Spinal cord (tissue), 10 donors: ENCODE measurements around the gene FSIP2. TPM values are rescaled to one million over a fixed set of nuclear protein-coding genes. Genes with fewer than 3 reads are reported as not detected.

ENCODE experiments used
- DNase-seq, 6 donors: peaks; one replicate each; pipeline versions ENCODE4 v3.0.0 to v3.0.0-alpha.2; 2013 to 2015; ENCODE audit warnings: low spot score in 6 of 6, low read depth in 4 of 6
- H3K27ac ChIP-seq: one replicate; pipeline ENCODE4 v1.5.1; 2013; ENCODE audit warnings: low read depth, low read length, control low read depth
- H3K27me3 ChIP-seq: one replicate; pipeline ENCODE4 v1.6.1; 2013; ENCODE audit warnings: low read length; ENCODE audit not compliant: control insufficient read depth, insufficient read depth
- H3K36me3 ChIP-seq: one replicate; pipeline ENCODE4 v1.6.1; 2013; ENCODE audit warnings: low read length; ENCODE audit not compliant: control insufficient read depth, insufficient read depth
- H3K4me1 ChIP-seq: one replicate; pipeline ENCODE4 v1.6.1; 2013; ENCODE audit warnings: low read length; ENCODE audit not compliant: control insufficient read depth, insufficient read depth
- H3K4me3 ChIP-seq: one replicate; pipeline ENCODE4 v1.5.1; 2013; ENCODE audit warnings: low read depth, low read length, control low read depth
- H3K9me3 ChIP-seq: one replicate; pipeline ENCODE4 v1.6.1; 2013; ENCODE audit warnings: low read length; ENCODE audit not compliant: control insufficient read depth, insufficient read depth
- WGBS: methylation state at CpG from one replicate; pipeline ENCODE4 v1.1.5; 2013; ENCODE audit warnings: missing lambda C conversion rate; ENCODE audit not compliant: insufficient coverage; 5-methylcytosine and 5-hydroxymethylcytosine counted together
- polyA plus RNA-seq, 2 donors: library from polyadenylated mRNA; unstranded; fragments of 120-200 nt; gene quantifications; one replicate each; pipeline ENCODE4 v1.2.1, GENCODE V29; 2013; ENCODE audit not compliant: insufficient read length in 2 of 2
- total RNA-seq, 2 donors: library from RNA; depleted of rRNA in 1 of 2; stranded (reverse); fragments of 120-200 nt in 1 of 2; fragments of >200 nt in 1 of 2; gene quantifications; one replicate each; pipeline versions ENCODE4 v1.2.3 to v1.2.4, GENCODE V29; 2013 to 2014
- donor health status: healthy.

Gene FSIP2
- total and polyA plus RNA-seq, 4 donors, result 1.0 to 4.3 (median 2.7) TPM

DNA sequence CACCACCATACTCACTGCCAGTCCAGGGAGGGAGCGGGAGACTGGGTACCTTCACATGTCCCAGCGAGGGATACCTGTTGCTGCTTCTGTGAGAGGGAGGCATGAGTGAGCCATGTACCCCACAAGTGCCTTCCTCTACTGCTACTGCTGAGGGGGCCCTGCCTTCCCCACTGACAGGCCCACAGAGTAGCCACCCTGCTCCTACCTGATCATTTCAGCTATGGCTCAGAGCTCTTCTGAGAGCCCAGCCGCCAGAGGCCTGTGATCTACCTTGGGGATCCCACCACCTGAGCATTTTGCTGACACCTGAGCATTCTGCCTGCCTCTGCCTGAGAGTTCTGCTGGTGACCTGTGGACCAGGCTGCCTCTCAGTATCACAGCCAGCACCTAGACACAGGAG lies 137.6 kb downstream of the FSIP2 start:
- DNase-seq, result no peak
- no peak overlapping the region for H3K4me3 ChIP-seq
- no peaks in the 10 kb centered on the region for H3K4me1 ChIP-seq
- WGBS, result 88% methylated on average over 3 of the region's 3 CpGs
- no peaks in the 10 kb centered on the region for H3K27me3 ChIP-seq
- no peaks in the 10 kb centered on the region for H3K9me3 ChIP-seq
- H3K27ac ChIP-seq, result no peak overlapping the region
- H3K36me3 ChIP-seq, result no peaks in the 10 kb centered on the region

DNA sequence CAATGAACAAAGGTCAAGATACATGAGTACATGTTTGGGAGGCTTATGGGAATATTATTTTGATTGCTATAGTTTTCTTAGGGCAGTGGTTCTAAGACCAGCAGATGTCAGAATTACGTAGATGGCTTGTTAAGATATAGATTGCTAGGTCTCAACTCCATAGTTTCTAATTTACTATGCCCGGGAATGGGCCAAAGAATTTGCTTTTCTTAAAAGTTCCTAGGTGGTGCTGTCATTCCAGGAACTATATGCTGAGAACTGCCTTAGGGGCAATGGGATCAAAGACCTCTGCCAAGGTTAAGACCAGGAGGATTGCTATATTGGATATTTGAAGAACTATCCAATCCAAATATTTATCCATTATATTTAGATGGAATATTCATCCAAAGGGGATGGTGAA lies 141.8 kb downstream of the FSIP2 start:
- H3K4me1 ChIP-seq, result no peaks in the 10 kb centered on the region
- no peak for DNase-seq
- no peak overlapping the region for H3K27ac ChIP-seq
- H3K36me3 ChIP-seq, result no peaks in the 10 kb centered on the region
- WGBS, result no CpG with 5 or more reads among the region's 2 CpGs
- H3K9me3 ChIP-seq, result no peaks in the 10 kb centered on the region
- no peaks in the 10 kb centered on the region for H3K27me3 ChIP-seq
- H3K4me3 ChIP-seq, result no peak overlapping the region
